ENCODE measurements around the gene SIPA1L3.

DNA sequence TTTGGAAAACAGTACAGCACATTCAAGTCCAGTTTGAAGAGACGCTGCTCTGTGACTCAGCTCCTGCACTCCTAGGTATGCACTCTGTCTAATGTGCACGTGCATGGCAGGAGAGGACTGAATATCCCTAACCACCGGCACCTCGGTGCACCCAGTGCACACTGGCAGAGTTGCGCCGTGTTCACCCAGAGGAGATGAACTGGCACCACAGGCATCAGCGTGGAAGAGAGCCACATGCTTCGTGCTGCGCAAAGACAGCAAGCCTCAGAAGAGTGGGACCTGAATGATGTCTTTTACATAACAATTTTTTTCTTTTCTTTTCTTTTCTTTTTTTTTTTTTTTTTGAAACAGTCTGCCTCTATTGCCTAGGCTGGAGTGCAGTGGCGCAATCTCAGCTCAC, 194.7 kb downstream of the SIPA1L3 start:
- TF ChIP-seq, protein P1, sequence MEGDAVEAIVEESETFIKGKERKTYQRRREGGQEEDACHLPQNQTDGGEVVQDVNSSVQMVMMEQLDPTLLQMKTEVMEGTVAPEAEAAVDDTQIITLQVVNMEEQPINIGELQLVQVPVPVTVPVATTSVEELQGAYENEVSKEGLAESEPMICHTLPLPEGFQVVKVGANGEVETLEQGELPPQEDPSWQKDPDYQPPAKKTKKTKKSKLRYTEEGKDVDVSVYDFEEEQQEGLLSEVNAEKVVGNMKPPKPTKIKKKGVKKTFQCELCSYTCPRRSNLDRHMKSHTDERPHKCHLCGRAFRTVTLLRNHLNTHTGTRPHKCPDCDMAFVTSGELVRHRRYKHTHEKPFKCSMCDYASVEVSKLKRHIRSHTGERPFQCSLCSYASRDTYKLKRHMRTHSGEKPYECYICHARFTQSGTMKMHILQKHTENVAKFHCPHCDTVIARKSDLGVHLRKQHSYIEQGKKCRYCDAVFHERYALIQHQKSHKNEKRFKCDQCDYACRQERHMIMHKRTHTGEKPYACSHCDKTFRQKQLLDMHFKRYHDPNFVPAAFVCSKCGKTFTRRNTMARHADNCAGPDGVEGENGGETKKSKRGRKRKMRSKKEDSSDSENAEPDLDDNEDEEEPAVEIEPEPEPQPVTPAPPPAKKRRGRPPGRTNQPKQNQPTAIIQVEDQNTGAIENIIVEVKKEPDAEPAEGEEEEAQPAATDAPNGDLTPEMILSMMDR (IDR thresholded peaks at IDR 0.05) = no peak
- no peak for TF ChIP-seq POLR2A (IDR thresholded peaks at IDR 0.05)

Measured in lower leg skin (tissue), 3 donors.